OCI-LY1 (cell line): ENCODE data around the gene C12orf43.

Source experiments
- CTCF ChIP-seq: fragments of 200-600 bp; sonication (generic), shearing (Covaris generic); IDR thresholded peaks from 2 replicates; pipeline ENCODE4 v1.5.1; 2017; ENCODE audit warnings: mild to moderate bottlenecking, antibody characterized with exemption, low read length, moderate library complexity, mixed read lengths
- EZH2 ChIP-seq: fragments of 200-600 bp; sonication (generic), shearing (Covaris generic); IDR thresholded peaks from 2 replicates; pipeline ENCODE4 v1.8.0; 2017; ENCODE audit warnings: borderline replicate concordance, mixed run types, mild to moderate bottlenecking, antibody characterized with exemption, low read length, moderate library complexity, mixed read lengths

GRCh38 chr12:120998435-120998834, 17.9 kb downstream of the C12orf43 start:
- TF ChIP-seq CTCF (no peak), EZH2 (no peak)
